A673 (cell line): ENCODE results near the gene BRCA1. TPM values are rescaled to one million over a fixed set of nuclear protein-coding genes. Genes with fewer than 3 reads are reported as not detected.

Experiments used
- BruUV-seq: library from RNA; stranded (reverse); fragments of 400-500 nt; replicated peaks from 2 replicates; lab custom pipeline; 2021; lab: Mats Ljungman, UMichigan
- CTCF ChIA-PET: fragments of 300-600 bp; sonication (Branson Sonifier 250); formaldehyde crosslinking; loops from one replicate; lab custom pipeline; 2022; ENCODE audit warnings: antibody characterized with exemption; lab: Charles Lee
- POLR2A ChIA-PET: fragments of 300-600 bp; sonication (Branson Sonifier 250); formaldehyde crosslinking; loops from one replicate; lab custom pipeline; 2022; ENCODE audit warnings: antibody characterized with exemption; ENCODE audit not compliant: low non-redundant PET; lab: Charles Lee
- DNase-seq: peaks from one replicate; pipeline ENCODE4 v3.0.0-alpha.2; 2015; ENCODE audit warnings: low spot score
- H3K27ac ChIP-seq: fragments of 200-600 bp; sonication (generic); 2 replicates; pipeline ENCODE4 v1.5.1; 2016; ENCODE audit warnings: mixed run types, low read depth, mild to moderate bottlenecking, mixed read lengths, antibody characterized with exemption, low read length; ENCODE audit not compliant: poor library complexity, severe bottlenecking
- H3K27me3 ChIP-seq: fragments of 200-600 bp; sonication (generic); replicated peaks from 2 replicates; pipeline ENCODE4 v1.6.1; 2017; ENCODE audit warnings: mixed run types, low read depth, mild to moderate bottlenecking, mixed read lengths, antibody characterized with exemption, low read length; ENCODE audit not compliant: insufficient read depth, poor library complexity
- H3K36me3 ChIP-seq: fragments of 200-600 bp; sonication (generic); 2 replicates; pipeline ENCODE4 v1.6.1; 2016; ENCODE audit warnings: mixed run types, mild to moderate bottlenecking, mixed read lengths, antibody characterized with exemption, low read length; ENCODE audit not compliant: insufficient read depth, poor library complexity, severe bottlenecking
- H3K4me1 ChIP-seq: fragments of 200-600 bp; sonication (generic); 2 replicates; pipeline ENCODE4 v1.6.1; 2017; ENCODE audit warnings: mixed run types, mild to moderate bottlenecking, mixed read lengths, antibody characterized with exemption, low read length; ENCODE audit not compliant: insufficient read depth, poor library complexity, severe bottlenecking
- H3K4me3 ChIP-seq: fragments of 200-600 bp; sonication (generic); 2 replicates; pipeline ENCODE4 v1.5.1; 2016; ENCODE audit warnings: low read depth, mixed run types, mild to moderate bottlenecking, mixed read lengths, low read length; ENCODE audit not compliant: poor library complexity, severe bottlenecking
- H3K9me3 ChIP-seq: fragments of 200-600 bp; sonication (generic); 2 replicates; pipeline ENCODE4 v1.6.1; 2016; ENCODE audit warnings: mixed run types, low read depth, mild to moderate bottlenecking, mixed read lengths, antibody characterized with exemption, low read length; ENCODE audit not compliant: poor library complexity, severe bottlenecking
- EZH2 ChIP-seq: fragments of 200-600 bp; sonication (generic); IDR thresholded peaks from 2 replicates; pipeline ENCODE4 v1.6.1; 2017; ENCODE audit warnings: borderline replicate concordance, low read depth, mild to moderate bottlenecking, mixed read lengths, antibody characterized with exemption, low read length; ENCODE audit not compliant: poor library complexity, severe bottlenecking
- intact Hi-C: fragments of 100-400 bp; cut with micrococcal nuclease; formaldehyde crosslinking; loops from one replicate; pipeline ENCODE4 v1.10.0; 2022; ENCODE audit not compliant: unreplicated experiment
- total RNA-seq: library from RNA; stranded (reverse); gene quantifications from 2 replicates; pipeline ENCODE4 v1.2.3, GENCODE V29; 2021
- TF ChIP-seq, protein P1 (sequence below): fragments of 300-800, 200-600 bp; sonication (generic); conservative IDR thresholded peaks from 2 replicates; pipeline ENCODE4 v1.5.1; 2017; ENCODE audit warnings: low read depth, mild to moderate bottlenecking, antibody characterized with exemption, low read length, moderate library complexity, mixed read lengths

BRCA1 gene
- total RNA-seq, 1 experiment from 2014 or later = 24.2 TPM

DNA sequence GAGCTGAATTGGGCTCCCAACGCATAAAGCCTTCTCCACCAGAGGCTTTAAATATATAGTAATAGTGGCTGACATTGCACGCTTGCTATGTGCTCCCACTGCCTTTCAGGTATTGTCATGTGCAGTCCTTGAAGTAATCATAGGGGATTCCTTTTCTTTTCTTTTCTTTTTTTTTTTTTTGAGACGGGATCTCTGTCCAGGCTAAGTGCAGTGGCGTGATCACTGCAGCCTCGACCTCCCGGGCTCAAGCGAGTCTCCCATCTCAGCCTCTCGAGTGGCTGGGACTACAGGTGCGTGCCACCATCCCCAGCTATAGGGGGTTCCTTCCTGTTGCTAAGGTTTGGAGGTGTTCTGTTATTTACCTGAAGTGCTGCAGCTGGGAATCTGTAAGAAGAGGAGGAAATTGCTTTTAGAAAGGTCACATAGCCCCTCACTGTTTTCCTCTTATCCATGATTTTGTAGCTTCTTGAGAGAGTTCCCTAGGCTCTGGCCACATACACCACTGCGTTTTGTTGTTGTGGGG, 126.1 kb downstream of the BRCA1 start:
- peaks cover 33% of the 10 kb centered on the region for H3K36me3 ChIP-seq
- CTCF ChIA-PET = interaction anchor here (1.5 kb wide), 1 partner anchor 25 kb away, joined by 3 read pairs; no protein-coding TSS in a partner anchor
- no TSS peak for BruUV-seq
- H3K27me3 ChIP-seq = no peaks in the 10 kb centered on the region
- H3K4me3 ChIP-seq = peak overlapping the region; percentile 92
- TF ChIP-seq EZH2 = no peak
- TF ChIP-seq, protein P1, sequence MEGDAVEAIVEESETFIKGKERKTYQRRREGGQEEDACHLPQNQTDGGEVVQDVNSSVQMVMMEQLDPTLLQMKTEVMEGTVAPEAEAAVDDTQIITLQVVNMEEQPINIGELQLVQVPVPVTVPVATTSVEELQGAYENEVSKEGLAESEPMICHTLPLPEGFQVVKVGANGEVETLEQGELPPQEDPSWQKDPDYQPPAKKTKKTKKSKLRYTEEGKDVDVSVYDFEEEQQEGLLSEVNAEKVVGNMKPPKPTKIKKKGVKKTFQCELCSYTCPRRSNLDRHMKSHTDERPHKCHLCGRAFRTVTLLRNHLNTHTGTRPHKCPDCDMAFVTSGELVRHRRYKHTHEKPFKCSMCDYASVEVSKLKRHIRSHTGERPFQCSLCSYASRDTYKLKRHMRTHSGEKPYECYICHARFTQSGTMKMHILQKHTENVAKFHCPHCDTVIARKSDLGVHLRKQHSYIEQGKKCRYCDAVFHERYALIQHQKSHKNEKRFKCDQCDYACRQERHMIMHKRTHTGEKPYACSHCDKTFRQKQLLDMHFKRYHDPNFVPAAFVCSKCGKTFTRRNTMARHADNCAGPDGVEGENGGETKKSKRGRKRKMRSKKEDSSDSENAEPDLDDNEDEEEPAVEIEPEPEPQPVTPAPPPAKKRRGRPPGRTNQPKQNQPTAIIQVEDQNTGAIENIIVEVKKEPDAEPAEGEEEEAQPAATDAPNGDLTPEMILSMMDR = no peak
- H3K4me1 ChIP-seq = peaks cover 6% of the 10 kb centered on the region
- H3K9me3 ChIP-seq = no peaks in the 10 kb centered on the region
- POLR2A ChIA-PET = no interaction called here
- intact Hi-C loops = no loop called here
- H3K27ac ChIP-seq = peak overlapping the region; percentile 92
- no peak for DNase-seq

DNA sequence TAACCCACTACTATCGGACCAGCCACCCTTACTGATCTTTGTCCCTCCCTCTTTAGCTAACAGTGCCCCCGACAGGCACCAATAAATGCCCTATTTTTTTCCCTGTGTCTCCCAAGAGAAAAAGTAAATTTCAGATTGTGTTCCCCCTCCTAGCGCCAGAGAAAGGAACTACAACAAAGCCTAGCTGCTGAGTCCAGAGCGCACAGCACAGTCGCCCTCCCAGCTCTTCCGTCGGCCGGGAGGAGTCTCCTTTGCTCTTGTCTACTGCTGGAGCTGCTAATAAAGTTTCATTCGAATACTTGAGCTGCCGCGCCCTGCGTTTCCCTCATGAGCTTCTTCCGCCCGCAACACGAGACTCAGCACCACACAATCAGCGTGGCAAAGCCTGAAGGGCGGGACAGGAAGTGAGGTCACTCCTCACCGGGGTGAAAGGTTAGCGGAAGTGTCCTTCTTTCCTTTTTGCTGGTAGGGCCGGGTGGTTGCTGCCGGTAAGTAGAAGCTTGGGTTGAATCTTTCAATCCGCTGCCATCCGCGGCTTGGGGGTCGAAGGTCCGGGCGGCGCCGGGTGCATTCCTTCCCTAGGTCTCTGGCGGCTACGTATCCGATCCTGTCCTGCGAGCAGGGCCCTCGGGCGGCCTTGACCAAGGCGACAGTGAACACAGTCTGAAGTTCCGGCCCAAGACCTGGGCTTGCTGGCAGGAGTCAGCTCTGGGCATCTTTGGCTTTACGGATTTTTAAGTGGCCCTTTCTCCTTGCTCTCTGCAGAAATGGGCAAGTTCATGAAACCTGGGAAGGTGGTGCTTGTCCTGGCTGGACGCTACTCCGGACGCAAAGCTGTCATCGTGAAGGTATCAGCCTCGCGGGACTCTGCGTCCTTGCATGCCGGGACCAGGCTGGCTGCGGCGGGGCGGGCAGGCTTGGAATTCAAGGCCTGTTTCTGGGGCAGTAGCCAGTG, 126.9 kb downstream of the BRCA1 start, which contains the start of gene RPL27:
Gene RPL27 (plus strand): TSS at position 436 of the 955 bp plus-strand sequence. CDS start 332 bp downstream, at position 768.
- Histone ChIP-seq H3K4me1 (peaks cover 6% of the 10 kb centered on the region), H3K36me3 (peaks cover 30% of the 10 kb centered on the region), H3K27me3 (no peaks in the 10 kb centered on the region), H3K4me3 (peak within 1 kb of the TSS; percentile 92), H3K9me3 (no peaks in the 10 kb centered on the region), H3K27ac (peak within 1 kb of the TSS; percentile 92)
- TF ChIP-seq, protein P1 = peak; percentile 65
- no peak for TF ChIP-seq EZH2
- DNase-seq = peak; percentile 98
- ChIA-PET CTCF (interaction anchor here (0.6 to 1.5 kb wide), 3 partner anchors 26 to 82 kb away, joined by 3 to 4 read pairs (median 3); partner anchors contain the start of gene AARSD1), POLR2A (interaction anchor here (0.7 to 0.9 kb wide), 4 partner anchors 8 to 317 kb away, joined by 3 to 17 read pairs (median 6); partner anchors contain the start of gene IFI35)
- BruUV-seq = TSS peak; percentile 83
- intact Hi-C loops = no loop called here

- H3K4me1 ChIP-seq = peaks cover 6% of the 10 kb centered on the region
- POLR2A ChIA-PET = interaction anchor here (0.7 to 0.9 kb wide), 4 partner anchors 9 to 318 kb away, joined by 3 to 17 read pairs (median 6); partner anchors contain the start of gene IFI35
- H3K4me3 ChIP-seq = peak overlapping the region; percentile 92
- no TSS peak for BruUV-seq
- intact Hi-C loops = no loop called here
- no peaks in the 10 kb centered on the region for H3K27me3 ChIP-seq
- no peaks in the 10 kb centered on the region for H3K9me3 ChIP-seq
- peaks cover 22% of the 10 kb centered on the region for H3K36me3 ChIP-seq
- H3K27ac ChIP-seq = no peak overlapping the region
- no peak for TF ChIP-seq EZH2
- TF ChIP-seq, protein P1 = no peak
- CTCF ChIA-PET = interaction anchor here (0.6 to 1.5 kb wide), 3 partner anchors 27 to 83 kb away, joined by 3 to 4 read pairs (median 3); partner anchors contain the start of gene AARSD1
- DNase-seq = no peak
These were observed 127.7 kb downstream of the BRCA1 start for GRCh38 chr17:42997390-42997983.
